ENCODE measurements around the gene DOCK4.

Gene DOCK4

GRCh38 chr7:111730057-111730456, 476.1 kb downstream of the DOCK4 start:
- no peak overlapping the region for H3K4me3 ChIP-seq
- TF ChIP-seq CTCF (IDR thresholded peaks at IDR 0.05), result no peak
- no peaks in the 10 kb centered on the region for H3K27me3 ChIP-seq
- no peaks in the 10 kb centered on the region for H3K9me3 ChIP-seq
- peaks cover 0 to 15% (median 0%) of the 10 kb centered on the region in 3 donors for H3K36me3 ChIP-seq
- intact Hi-C loops (cut with DNase I; ENCODE audit: low total_unique reads), result loop anchor here (10.0 kb wide), 1 partner anchor 635 kb away; the partner anchor contains the start of gene LRRN3
- no peak for DNase-seq
- no peak overlapping the region for H3K27ac ChIP-seq
- peaks cover 0 to 1% (median 0%) of the 10 kb centered on the region in 4 donors for H3K4me1 ChIP-seq

GRCh38 chr7:111729483-111729882, 476.7 kb downstream of the DOCK4 start:
- TF ChIP-seq CTCF (IDR thresholded peaks at IDR 0.05), result no peak
- no peaks in the 10 kb centered on the region for H3K27me3 ChIP-seq
- DNase-seq, result no peak
- no peaks in the 10 kb centered on the region for H3K9me3 ChIP-seq
- H3K4me1 ChIP-seq, result no peaks in the 10 kb centered on the region
- peaks cover 0 to 15% (median 0%) of the 10 kb centered on the region in 3 donors for H3K36me3 ChIP-seq
- intact Hi-C loops (cut with DNase I; ENCODE audit: low total_unique reads), result no loop called here
- H3K4me3 ChIP-seq, result no peak overlapping the region
- H3K27ac ChIP-seq, result no peak overlapping the region

GRCh38 chr7:111728635-111728995, 477.6 kb downstream of the DOCK4 start:
- Histone ChIP-seq H3K9me3 (no peaks in the 10 kb centered on the region), H3K27ac (no peak overlapping the region), H3K27me3 (no peaks in the 10 kb centered on the region), H3K4me3 (no peak overlapping the region), H3K36me3 (peaks cover 0 to 15% (median 0%) of the 10 kb centered on the region in 3 donors), H3K4me1 (no peaks in the 10 kb centered on the region)
- no peak for DNase-seq
- intact Hi-C loops (cut with DNase I; ENCODE audit: low total_unique reads), result no loop called here
- no peak for TF ChIP-seq CTCF (IDR thresholded peaks at IDR 0.05)

GRCh38 chr7:111727905-111728634, 478.1 kb downstream of the DOCK4 start:
- Histone ChIP-seq H3K4me1 (no peaks in the 10 kb centered on the region), H3K27ac (no peak overlapping the region), H3K4me3 (no peak overlapping the region), H3K9me3 (no peaks in the 10 kb centered on the region), H3K27me3 (no peaks in the 10 kb centered on the region), H3K36me3 (peaks cover 0 to 12% (median 0%) of the 10 kb centered on the region in 3 donors)
- no peak for TF ChIP-seq CTCF (IDR thresholded peaks at IDR 0.05)
- intact Hi-C loops (cut with DNase I; ENCODE audit: low total_unique reads), result no loop called here
- no peak for DNase-seq

GRCh38 chr7:111718886-111719285, 487.3 kb downstream of the DOCK4 start:
- Histone ChIP-seq H3K4me1 (no peaks in the 10 kb centered on the region), H3K4me3 (no peak overlapping the region), H3K27me3 (no peaks in the 10 kb centered on the region), H3K36me3 (no peaks in the 10 kb centered on the region), H3K9me3 (no peaks in the 10 kb centered on the region), H3K27ac (no peak overlapping the region)
- TF ChIP-seq CTCF (IDR thresholded peaks at IDR 0.05), result no peak
- intact Hi-C loops (cut with DNase I; ENCODE audit: low total_unique reads), result no loop called here
- no peak for DNase-seq
